Measurements from ENCODE around the gene ASB13.

Gene ASB13, protein sequence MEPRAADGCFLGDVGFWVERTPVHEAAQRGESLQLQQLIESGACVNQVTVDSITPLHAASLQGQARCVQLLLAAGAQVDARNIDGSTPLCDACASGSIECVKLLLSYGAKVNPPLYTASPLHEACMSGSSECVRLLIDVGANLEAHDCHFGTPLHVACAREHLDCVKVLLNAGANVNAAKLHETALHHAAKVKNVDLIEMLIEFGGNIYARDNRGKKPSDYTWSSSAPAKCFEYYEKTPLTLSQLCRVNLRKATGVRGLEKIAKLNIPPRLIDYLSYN

GRCh38 chr10:5666008-5666840 is at the start of gene ASB13:
Gene ASB13 (minus strand): TSS chr10:5666595. CDS start chr10:5666551, 44 bp downstream.
- DNase-seq (ENCODE audit: low read depth in 3 of 3): peak in 1 of 3 experiments; percentile 26

DNA sequence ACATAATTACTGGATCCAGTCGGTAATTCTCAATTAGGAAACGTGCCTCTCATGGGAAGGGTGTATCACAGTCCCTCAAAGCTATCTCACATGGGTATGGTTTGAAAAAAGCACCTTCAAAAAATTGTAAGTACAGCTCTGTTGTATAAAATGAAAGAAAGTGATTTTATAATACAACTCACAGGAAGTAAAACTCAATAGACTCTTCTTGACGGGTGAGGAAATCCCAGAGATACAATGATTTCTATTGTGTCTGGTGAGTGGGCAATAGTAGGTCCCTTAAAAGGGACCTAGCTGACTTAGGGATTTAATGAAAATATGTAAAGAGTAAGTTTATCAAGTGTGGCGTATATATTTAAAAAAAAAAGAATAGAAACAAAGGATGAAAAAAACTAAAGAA is 45.2 kb upstream of the ASB13 start:
- DNase-seq (ENCODE audit: low read depth in 3 of 3): no peak

DNA sequence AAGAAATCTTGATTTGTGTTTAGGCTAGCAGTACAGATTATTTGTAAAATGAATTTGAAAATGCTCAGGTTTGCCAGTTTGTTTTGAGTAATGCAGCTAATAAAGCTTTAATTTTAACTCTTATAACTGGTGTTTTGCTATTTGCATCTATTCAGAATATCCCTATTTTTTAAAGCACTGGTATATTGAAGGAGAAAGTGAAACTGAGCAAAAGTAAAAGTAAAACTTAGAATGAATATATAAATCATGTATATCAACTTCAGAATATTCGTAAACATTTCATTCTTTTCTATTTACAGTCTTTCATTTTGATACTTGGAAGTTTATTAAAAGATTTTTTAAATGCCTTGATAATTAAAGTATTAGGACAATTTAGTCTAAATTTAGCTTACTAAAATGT is 44.5 kb upstream of the ASB13 start:
- no peak for DNase-seq (ENCODE audit: low read depth in 3 of 3)

DNA sequence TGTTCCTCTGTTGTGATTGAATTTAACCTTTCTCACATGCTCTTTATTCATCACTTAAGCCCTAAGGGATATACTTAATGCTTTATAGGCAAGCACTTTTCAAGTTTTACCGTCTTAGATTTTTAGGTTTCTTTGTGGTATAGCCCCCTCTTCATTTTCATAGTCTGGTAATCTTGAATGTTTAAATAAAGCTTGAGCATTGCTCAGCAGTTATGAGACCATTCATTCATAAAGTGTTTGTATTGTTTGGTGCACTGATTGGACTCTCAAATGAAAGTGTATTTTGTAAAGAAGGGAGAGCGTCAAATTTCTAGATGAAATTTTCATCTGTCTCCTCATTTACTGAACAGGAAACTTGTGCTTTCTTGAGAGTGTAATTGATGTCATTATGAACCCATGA is 43.5 kb upstream of the ASB13 start:
- no peak for DNase-seq (ENCODE audit: low read depth in 3 of 3)

- DNase-seq (ENCODE audit: low read depth in 3 of 3): no peak
Observed at GRCh38 chr10:5708356-5708755, 42.0 kb upstream of the ASB13 start.

DNA sequence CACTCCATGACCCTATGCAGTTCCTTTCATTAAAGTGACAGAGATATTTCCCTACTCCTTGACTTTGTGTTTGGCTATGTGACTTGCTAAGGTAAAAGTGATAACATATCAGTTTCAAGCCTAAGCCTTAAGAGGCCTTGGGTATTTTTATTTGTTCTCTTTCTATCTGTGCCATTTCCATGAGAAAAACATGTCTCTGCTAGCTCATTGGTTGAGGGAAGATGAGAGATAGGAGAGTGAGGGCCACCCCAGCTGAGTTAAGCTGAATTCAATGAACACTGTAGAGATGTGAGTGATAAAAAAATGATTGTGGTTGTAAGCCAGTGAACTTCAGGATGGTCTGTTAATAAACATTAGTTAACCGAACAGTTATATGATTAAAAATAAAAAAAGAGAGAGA is 31.7 kb upstream of the ASB13 start:
- DNase-seq (ENCODE audit: low read depth in 3 of 3): no peak

DNA sequence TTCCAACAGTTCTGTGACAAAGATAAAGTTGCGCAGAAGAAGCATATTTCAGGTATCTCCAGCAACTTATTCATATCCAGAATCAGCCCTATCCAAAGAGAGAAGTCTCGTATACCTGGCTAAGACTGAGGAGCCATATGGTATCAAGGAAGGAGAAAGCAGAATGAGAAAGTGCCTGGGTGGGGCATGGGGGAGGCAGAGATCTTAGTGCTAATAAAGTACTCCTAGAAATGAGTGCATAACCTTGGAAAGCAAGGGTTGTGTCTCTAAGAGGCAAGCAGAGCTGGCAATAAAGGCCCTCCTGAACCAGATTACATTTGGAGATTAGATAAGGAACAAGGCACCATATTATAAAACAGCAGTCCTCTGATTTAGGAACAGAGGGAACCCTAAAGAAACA is 30.9 kb upstream of the ASB13 start:
- DNase-seq (ENCODE audit: low read depth in 3 of 3): no peak

GRCh38 chr10:5694573-5694972 is 28.2 kb upstream of the ASB13 start:
- DNase-seq (ENCODE audit: low read depth in 3 of 3): no peak

- peak; percentile 22 to 52 (median 51) for DNase-seq (ENCODE audit: low read depth in 3 of 3)
Observed at GRCh38 chr10:5692461-5693358, 26.3 kb upstream of the ASB13 start.

GRCh38 chr10:5691786-5692185 is 25.4 kb upstream of the ASB13 start:
- DNase-seq (ENCODE audit: low read depth in 3 of 3): no peak

DNA sequence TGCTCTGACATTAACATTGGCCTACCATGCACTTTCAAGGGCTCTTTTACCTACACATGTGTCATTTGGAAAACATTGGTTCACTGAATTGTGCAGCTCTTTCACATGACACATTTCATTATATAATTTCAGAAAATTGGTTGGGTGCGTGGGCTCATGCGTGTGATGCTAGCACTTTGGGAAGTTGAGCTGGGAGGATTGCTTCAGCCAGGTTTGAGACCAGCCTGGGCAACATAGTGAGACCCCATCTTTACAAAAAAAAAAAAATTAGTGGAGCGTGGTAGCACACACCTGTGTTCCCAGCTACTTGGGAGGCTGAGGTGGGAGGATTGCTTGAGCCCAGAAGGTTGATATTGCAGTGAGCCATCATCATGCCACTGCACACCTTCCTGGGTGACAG is 22.2 kb upstream of the ASB13 start:
- DNase-seq (ENCODE audit: low read depth in 3 of 3): no peak

- no peak for DNase-seq (ENCODE audit: low read depth in 3 of 3)
Observed at GRCh38 chr10:5685764-5686240, 19.4 kb upstream of the ASB13 start.

- DNase-seq (ENCODE audit: low read depth in 3 of 3): peak; percentile 36 to 50 (median 47)
Observed at GRCh38 chr10:5684971-5685763, 18.8 kb upstream of the ASB13 start.

GRCh38 chr10:5684318-5684970 is 18.0 kb upstream of the ASB13 start, which contains the start of gene TASOR2:
Gene TASOR2 (plus strand): TSS chr10:5684838. CDS start chr10:5720643, 35,805 bp downstream.
- peak; percentile 91 to 94 (median 93) for DNase-seq (ENCODE audit: low read depth in 3 of 3)

DNA sequence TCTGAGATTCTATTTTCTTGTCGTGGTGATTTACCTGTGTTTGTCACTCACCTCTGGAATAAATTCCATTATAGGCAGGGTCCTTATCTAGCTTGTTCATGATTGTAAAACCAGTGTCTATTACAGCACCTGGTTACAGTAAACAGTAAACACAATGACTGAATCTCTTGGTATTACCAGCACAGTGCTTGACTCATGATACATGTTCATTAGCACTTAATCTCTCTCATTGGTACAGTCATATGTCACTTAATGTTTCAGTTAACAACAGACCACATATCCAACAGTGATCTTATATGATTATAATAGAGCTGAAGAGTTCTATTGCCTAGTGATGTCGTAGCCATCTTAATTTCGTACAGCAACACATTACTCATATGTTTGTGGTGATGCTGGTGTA is 16.7 kb upstream of the ASB13 start:
- DNase-seq (ENCODE audit: low read depth in 3 of 3): no peak

- DNase-seq (ENCODE audit: low read depth in 3 of 3): no peak
Observed at GRCh38 chr10:5681930-5682329, 15.5 kb upstream of the ASB13 start.

DNA sequence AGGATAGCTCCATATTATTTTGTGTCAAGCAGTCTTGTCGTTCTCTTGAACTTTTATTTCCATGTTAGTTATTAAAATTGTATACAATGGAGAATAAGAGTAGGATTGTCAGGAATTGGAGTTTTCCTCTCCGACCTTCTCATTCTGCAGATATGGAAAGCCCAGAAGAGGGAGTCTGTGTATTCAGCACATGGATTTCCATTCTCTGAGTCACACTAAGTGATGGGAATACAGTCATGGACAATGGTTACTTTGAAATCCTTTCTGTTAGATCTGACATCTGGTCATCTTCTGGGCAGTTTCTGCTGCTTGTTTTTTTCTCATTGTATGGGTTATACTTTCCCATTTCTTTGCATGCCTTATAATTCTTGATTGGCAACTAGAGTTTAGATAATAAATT is 13.2 kb upstream of the ASB13 start:
- DNase-seq (ENCODE audit: low read depth in 3 of 3): no peak

DNA sequence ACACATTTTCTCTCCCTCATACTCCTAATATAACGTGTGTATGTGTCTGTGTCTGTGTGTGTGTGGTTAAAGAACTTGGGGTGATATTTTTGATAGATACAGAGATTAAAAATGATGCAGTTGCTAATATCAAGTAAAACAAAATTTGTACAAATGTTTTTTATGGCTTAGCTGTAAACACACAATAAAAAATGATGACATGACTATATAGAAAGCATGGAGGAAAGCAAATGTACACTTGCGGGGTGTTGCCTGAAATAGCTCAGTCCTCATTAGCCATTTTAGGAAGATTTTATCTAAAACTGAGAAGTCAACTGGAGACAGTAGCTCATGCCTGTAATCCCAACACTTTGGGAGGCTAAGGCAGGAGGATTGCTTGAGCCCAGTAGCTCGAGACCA is 12.6 kb upstream of the ASB13 start:
- DNase-seq (ENCODE audit: low read depth in 3 of 3): no peak

- no peak for DNase-seq (ENCODE audit: low read depth in 3 of 3)
Observed at GRCh38 chr10:5678397-5679036, 12.1 kb upstream of the ASB13 start.

Data from stimulated activated CD4-positive, alpha-beta T cell treated with anti-CD3 and anti-CD28 coated beads, TNF-alpha, amount 100 ng/mL, for 4 hours (primary cell).